ENCODE data around the gene MBTD1.
"Not testable (repeated sequence)": the region's sequence is repeated elsewhere in the genome, so short reads cannot be mapped to it uniquely, and the experiment has no call there.

DNA sequence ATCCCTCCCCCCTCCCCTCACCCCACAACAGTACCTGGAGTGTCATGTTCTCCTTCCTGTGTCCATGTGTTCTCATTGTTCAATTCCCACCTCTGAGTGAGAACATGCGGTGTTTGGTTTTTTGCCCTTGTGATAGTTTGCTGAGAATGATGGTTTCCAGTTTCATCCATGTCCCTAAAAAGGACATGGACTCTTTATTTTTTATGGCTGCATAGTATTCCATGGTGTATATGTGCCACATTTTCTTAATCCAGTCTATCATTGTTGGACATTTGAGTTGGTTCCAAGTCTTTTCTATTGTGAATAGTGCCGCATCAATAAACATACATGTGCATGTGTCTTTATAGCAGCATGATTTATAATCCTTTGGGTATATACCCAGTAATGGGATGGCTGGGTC, 34.5 kb upstream of the MBTD1 start:
- TF ChIP-seq, protein P1, sequence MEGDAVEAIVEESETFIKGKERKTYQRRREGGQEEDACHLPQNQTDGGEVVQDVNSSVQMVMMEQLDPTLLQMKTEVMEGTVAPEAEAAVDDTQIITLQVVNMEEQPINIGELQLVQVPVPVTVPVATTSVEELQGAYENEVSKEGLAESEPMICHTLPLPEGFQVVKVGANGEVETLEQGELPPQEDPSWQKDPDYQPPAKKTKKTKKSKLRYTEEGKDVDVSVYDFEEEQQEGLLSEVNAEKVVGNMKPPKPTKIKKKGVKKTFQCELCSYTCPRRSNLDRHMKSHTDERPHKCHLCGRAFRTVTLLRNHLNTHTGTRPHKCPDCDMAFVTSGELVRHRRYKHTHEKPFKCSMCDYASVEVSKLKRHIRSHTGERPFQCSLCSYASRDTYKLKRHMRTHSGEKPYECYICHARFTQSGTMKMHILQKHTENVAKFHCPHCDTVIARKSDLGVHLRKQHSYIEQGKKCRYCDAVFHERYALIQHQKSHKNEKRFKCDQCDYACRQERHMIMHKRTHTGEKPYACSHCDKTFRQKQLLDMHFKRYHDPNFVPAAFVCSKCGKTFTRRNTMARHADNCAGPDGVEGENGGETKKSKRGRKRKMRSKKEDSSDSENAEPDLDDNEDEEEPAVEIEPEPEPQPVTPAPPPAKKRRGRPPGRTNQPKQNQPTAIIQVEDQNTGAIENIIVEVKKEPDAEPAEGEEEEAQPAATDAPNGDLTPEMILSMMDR (IDR thresholded peaks at IDR 0.05), result not testable (repeated sequence)
- TF ChIP-seq POLR2A (IDR thresholded peaks at IDR 0.05); POLR2AphosphoS5 (IDR thresholded peaks at IDR 0.05; ENCODE audit: insufficient read depth in 1 of 2, low read depth in 1 of 2): not testable (repeated sequence)
